DND-41 (cell line): ENCODE measurements around the gene PUDP.

Experiments
- EZH2 ChIP-seq: IDR thresholded peaks from 3 replicates; pipeline ENCODE4 v1.6.1; 2012; ENCODE audit warnings: borderline replicate concordance, low read depth, mild to moderate bottlenecking, moderate library complexity, low read length, inconsistent platforms; ENCODE audit not compliant: severe bottlenecking
- TF ChIP-seq, protein P1 (sequence below): IDR thresholded peaks from 2 replicates; pipeline ENCODE4 v1.5.1; 2012; ENCODE audit warnings: borderline replicate concordance, low read length, moderate library complexity, mild to moderate bottlenecking; ENCODE audit not compliant: poor library complexity, severe bottlenecking; ENCODE audit errors: extremely low read depth

- TF ChIP-seq, protein P1, sequence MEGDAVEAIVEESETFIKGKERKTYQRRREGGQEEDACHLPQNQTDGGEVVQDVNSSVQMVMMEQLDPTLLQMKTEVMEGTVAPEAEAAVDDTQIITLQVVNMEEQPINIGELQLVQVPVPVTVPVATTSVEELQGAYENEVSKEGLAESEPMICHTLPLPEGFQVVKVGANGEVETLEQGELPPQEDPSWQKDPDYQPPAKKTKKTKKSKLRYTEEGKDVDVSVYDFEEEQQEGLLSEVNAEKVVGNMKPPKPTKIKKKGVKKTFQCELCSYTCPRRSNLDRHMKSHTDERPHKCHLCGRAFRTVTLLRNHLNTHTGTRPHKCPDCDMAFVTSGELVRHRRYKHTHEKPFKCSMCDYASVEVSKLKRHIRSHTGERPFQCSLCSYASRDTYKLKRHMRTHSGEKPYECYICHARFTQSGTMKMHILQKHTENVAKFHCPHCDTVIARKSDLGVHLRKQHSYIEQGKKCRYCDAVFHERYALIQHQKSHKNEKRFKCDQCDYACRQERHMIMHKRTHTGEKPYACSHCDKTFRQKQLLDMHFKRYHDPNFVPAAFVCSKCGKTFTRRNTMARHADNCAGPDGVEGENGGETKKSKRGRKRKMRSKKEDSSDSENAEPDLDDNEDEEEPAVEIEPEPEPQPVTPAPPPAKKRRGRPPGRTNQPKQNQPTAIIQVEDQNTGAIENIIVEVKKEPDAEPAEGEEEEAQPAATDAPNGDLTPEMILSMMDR: no peak
- no peak for TF ChIP-seq EZH2
These were observed 44.9 kb upstream of the PUDP start for GRCh38 chrX:7192871-7193270.
